GM19397 (cell line): ENCODE results near the gene SLC3A2.
"Not testable (repeated sequence)": the region's sequence is repeated elsewhere in the genome, so short reads cannot be mapped to it uniquely, and the experiment has no call there.

Source experiments
- ATAC-seq: cut with Tn5 transposase; IDR thresholded peaks from one replicate; pipeline ENCODE4 v1.9.1; 2021; ENCODE audit warnings: mild to moderate bottlenecking, moderate library complexity; ENCODE audit not compliant: unreplicated experiment

SLC3A2 gene

DNA sequence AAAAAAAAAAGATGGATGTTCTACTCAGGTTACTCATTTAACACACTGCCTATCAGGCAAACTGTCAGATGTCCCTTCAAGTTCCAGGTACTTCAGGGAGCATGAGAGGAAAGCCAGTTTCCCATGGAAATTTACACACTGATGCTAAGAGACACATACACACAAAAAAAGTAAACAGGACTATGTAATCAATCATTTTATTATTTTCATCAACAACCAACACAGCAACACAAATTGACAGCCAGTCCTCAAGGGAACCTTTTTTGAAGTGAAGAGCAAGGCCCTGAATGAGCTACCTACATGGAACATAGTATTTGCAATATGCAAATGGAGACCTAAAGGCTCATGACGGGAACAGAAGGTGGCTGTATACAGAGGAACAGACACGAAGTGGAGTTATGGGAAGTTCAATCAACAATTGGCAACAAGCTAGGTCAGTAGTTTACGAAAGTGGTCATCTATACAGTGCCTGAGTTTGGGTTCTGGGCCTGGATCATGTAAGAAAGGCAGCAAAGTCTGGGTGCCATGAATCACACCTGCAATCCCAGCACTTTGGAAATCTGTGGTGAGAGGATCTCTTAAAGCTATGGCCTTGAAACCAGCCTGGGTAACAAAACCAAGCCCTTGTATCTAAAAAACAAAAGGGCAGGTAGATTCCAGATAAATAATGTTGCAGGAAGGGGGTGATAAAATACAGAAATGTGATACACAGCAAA lies 28.7 kb upstream of the SLC3A2 start:
- no peak for ATAC-seq

DNA sequence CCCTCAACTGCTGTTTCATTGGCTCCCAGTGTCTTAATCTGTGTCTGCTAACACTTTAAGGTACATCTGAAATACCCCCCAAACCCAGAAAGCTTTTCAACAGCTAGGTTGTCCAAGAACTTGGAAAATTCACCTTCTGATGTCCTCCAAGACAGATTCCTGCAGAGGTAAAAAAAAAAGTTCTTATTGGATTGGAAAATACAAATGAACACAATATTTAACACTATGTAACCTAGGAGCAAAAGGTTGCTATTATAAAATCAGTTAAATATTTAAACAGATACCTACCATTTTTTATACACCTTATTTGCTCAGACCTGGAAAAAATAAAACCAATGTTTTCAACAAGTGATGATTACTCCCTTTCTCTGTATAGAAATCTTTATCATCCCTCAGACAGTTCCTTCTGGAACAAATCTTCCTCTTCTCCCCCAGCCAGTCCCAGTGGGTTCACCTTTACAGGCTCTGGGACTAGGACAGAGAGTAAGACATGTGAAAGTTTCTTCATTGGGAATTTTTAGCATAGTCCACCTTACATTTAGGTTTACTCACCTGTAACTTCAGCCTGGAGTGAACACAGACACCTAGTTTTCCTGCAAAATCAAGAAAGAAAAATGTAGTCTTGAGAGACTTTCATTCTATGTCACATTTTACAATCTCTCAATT lies 28.0 kb upstream of the SLC3A2 start:
- no peak for ATAC-seq

DNA sequence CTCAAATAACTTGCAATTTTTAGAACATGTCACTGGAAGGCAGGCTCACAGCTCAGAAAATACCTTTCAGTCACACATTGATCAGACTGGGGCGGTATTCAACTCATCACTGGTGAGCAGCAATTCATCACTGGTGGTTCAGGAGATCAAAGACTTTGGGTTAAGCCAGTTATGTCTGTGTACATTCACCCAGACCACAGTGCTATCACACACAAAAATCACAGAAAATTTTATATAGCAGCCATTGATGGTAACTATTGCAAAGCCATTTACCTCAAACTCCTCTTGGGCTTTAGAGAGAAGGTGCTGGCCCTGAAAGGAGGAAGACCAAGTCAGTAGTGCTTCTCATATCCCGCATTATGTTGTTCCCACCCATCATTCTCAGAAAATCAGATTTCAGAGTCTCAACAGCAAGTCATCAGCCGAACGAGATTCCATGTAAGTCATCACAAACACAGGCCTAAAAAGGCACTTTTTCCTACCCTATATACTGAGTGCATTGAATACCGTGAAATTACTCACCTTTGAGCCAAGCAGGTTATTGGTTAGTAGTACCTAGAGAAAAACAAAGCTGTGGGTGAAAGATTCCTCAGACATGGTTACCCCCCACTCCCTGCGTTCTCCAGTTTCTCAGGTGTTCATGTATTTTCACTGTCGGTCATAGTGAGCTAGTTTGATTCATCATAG lies 27.3 kb upstream of the SLC3A2 start:
- no peak for ATAC-seq

DNA sequence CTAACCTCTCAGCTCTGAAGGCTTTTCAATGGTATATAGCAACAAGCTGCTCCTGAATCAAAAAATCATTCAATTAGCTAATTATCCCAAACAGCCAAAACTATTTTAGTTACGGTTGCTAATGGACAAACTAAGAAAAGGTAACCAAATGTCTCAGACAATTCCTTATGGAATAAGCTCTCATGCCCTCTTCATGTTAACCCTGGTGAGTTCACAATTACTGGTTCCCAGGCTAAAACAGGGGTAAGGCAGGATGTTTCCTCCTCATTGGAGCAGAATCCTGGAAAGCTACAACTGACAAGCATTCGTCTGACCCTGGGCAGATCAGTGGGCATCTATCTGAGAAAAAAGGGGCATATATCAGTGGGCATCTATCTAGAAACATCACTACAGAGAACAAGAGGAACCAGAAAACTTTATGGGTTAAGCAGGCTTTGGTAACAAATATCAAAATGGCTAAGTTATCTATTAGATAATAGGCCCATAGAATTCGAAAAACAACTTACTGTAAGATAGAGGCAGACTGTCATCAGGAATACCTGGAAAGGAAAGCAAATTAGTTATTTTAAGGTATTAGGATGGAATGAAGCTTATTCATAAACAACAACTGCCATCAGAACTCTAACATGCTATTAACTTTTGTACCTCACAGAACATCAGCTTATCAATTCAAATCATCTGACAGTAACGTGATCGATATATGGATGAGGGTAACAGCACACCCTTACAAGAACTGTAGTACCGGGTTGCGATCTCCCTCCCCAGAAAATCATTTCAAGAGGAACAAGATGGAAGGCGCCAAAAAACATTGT lies 26.5 kb upstream of the SLC3A2 start:
- ATAC-seq, result no peak

DNA sequence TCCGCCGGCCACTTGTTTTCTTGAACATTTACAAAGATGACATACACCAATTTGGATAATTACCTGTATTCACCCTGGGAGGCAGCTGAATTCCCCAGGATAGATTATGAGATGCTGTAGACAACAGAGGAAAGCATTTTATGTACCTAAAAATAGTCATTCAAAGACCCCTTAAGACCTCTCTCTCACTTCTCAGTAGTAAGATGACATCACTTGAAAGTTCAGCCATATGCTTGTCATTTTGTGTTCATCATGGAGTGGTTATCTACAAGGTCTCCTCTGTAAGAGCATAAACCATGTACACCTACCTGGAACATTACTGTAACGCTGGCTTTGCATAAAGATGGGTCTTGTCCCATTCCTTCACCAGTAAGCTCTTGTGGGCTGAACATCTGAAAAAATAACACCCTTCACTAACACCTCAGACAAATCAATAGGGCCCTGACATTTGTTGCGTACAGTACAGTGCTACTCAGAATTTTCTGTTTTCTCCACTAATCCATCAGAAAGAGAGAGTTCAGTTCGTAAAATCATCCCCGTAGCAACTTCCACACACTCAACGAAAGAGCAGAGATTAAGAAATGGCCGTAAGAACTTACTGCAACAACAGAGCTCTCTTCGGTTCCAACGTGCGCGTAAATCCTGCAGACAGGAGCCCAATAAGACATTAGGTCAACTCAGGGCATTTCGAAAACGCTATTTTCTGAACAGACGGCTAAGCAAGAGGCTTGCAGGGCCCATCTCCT lies 25.7 kb upstream of the SLC3A2 start:
- no peak for ATAC-seq

DNA sequence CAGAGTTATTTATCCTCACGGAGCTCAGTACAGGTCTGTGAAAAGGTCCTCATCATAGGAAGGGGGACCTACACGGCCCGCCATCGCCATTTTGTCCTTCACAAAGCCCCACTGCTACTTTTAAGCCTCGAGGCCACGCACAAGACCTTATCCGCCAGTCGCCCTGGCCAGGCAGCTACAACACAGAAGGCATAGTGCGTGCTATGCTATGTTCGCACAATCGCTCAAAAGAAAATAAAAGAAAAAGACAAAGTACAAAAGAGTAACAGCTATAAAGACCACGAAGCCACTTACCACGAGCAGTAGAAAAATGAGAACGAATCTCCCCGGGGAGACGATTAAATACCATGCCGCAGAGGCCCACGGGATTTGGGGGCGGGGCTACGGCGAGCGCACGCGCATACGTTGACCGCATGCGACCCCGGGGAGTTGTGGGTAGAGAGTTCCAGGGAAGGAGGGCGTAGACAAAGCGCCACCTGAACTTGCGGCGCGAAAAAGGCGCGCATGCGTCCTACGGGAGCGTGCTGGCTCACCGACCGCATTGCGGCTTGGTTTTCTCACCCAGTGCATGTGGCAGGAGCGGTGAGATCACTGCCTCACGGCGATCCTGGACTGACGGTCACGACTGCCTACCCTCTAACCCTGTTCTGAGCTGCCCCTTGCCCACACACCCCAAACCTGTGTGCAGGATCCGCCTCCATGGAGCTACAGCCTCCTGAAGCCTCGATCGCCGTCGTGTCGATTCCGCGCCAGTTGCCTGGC lies 24.9 kb upstream of the SLC3A2 start:
- peak; percentile 90 for ATAC-seq

DNA sequence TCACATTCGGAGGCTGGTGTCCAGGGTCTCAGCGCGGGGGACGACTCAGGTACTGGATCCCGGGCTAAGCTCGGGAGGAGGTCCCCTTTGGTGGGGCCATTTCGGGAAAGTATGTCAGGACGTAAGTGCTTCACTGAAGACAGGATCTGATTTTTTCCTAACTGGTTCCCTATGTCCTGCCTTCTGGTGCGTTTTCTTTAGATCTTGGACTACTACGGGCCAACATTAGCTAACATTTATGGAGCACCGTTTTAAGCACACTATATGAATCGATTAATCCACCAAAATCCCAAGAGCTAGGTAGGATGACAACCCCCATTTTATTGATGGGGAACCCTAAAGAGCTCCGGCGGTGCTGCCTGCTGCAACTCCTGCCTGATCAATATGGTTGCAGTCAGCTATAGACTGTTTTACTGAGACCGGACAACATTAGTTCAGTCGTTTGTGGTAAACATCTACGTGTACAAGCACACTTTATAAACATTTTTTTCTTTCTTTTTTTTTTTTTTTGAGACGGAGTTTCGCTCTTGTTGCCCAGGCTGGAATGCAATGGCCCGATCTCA lies 24.3 kb upstream of the SLC3A2 start:
- no peak for ATAC-seq

DNA sequence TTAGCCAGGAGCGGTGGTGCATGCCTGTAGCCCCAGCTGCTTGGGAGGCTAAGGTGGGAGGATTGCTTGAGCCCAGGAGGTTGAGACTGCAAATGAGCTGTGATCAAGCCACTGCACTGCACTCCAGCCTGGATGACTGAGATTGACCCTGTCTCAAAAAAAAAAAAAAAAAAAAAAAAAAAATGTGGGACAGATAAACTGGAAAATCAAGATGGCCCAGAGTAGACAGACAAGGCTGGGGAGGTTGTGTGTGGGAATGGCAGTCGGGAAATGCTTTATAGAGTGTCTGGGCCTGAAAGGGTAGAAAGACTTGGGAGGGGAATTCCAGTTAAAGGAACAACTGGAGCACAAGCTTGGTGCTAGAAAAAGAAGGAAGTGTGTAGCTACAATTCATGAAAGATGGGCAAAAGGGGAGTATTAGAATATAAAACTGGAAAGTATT lies 23.1 kb upstream of the SLC3A2 start:
- no peak for ATAC-seq

DNA sequence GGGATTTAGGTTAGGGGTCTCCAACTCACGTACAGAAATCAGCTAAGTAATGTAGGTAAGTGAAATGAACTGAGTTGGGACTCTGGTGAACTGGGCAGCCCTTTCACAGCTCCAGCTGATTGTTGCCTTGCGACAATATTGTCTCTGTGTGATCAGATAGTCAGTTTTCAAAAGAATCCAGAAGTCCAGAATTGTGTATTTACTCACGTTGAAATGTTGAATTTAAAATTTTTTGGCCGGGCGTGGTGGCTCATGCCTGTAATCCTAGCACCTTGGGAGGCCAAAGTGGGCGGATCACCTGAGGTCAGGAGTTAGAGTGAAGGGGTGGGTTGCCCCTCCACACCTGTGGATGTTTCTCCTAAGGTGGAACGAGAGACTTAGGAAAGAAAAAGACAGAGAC lies 22.5 kb upstream of the SLC3A2 start:
- ATAC-seq, result no peak

DNA sequence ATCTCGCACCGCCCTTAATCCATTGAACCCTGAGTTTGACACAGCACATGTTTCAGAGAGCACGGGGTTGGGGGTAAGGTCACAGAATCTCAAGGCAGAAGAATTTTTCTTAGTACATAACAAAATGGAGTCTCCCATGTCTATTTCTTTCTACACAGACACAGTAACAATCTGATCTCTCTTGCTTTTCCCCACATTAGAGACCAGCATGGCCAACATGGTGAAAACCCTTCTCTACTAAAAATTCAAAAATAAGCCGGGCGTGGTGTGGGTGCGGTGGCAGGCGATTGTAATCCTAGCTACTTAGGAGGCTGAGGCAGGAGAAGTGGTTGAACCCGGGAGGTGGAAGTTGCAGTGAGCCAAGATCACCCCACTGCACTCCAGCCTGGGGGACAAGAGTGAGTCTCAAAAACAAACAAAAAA lies 21.4 kb upstream of the SLC3A2 start:
- not testable (repeated sequence) for ATAC-seq

DNA sequence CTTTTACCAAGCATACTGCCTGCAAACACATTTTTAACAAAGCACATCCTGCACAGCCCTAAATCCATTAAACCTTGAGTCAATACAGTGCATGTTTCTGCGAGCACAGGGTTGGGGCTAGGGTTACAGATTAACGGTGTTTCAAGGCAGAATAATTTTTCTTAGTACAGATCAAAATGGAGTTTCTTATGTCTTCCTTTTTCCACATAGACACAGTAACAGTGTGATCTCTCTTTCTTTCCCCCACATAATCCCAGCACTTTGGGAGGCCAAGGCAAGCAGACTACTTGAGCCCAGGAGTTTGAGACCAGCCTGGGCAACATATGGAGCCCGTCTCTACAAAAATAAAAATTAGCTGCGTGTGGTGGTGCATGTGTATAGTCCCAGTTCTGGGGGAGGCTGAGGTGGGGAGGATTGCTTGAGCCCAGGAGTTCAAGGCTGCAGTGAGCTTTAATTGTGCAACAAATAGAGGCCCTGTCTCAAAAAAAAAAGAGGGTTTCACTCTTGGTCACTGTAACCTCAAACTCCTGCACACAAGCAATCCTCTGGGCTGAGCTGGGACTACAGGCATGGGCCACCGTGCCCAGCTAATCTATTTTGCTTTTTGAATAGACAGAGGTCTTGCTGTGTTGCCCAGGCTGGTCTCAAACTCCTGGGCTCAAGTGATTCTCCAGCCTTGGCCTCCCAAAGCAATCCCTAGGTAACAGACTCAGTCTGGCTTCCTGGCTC lies 19.7 kb upstream of the SLC3A2 start:
- no peak for ATAC-seq

DNA sequence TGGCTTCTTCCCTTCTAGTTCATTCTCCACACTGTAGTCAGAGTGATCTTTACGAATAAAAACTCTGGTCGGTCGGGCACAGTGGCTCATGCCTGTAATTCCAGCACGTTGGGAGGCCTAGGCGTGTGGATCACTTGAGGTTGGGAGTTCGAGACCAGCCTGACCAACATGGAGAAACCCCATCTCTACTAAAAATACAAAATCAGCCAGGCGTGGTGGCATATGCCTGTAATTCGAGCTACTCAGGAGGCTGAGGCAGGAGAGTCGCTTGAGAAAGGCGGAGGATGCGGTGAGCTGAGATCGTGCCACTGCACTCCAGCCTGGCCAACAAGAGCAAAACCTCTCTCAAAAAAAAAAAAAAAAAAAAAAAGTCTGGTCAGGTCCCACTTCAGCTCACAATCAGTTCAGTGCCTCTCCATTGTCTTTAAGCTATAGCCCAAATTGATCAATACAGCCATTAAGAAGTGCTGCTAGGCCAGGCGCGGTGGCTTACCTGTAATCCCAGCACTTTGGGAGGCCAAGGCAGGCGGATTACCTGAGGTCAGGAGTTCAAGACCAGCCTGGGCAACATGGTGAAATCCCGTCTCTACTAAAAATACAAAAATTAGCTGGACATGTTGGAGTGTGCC lies 19.0 kb upstream of the SLC3A2 start:
- not testable (repeated sequence) for ATAC-seq

DNA sequence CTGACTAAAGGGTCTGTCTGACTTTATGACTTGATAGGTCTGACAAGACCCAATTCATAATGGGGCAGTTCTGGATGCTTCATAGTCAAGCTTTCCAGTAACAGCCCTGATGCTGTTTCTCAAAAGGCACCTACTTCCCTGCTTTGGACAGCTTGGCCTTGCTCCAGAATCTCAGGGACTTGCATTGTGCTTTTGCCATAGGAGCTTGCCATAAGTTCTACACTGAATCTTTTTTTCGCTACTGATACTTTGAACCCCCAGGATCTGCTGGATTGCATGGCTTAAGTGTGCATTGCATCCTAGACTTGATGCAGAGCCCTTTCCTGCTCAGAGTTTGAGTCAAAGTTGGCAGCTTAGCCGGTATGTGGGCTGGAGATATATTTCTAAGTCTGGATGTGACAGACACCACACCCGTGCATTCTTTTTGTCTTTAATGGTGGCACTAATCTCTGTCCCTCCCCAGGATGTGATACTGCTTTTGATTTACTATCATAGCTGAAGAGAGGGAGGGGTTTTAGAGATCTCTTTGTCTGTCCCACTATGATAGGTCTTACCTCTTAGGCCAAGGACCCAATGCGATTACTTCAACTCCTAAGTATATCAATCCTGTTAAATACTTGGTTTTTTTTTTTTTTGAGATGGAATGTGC lies 16.9 kb upstream of the SLC3A2 start:
- ATAC-seq, result no peak

DNA sequence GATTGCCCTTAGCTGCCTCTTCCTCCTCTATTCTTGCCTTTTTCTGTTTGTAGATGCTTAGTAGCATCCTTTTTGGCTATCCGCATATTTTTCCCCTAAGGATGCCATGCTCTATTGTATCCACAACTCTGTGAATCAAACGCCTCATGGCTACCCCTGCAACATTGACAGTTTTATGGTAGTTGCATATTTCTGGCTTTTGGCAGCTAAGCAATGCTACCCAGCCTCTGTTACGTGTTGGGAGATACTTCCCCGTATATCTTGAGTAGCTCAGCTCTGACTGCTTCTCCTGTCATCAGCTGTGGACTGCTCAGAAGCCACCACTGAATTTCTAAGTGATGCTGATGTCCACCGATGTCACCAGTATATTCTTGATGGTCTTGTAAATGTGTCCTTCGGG lies 15.1 kb upstream of the SLC3A2 start:
- no peak for ATAC-seq

DNA sequence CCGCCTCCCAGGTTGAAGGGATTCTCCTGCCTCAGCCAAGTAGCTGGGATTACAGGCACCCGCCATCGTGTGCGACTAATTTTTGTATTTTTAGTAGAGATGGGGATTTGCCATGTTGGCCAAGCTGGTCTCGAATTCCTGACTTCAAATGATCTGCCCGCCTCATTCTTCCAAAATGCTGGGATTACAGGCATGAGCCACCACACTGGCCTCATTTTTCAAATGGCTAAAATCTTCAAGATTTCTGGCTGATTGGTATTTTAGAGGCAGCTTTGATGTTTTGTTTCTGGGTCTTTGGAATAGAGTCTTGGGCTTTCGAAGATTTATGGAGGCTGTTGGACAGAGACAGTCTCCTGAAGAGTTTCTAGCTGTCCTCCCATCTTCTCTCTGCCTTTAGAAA lies 5.8 kb upstream of the SLC3A2 start:
- no peak for ATAC-seq

DNA sequence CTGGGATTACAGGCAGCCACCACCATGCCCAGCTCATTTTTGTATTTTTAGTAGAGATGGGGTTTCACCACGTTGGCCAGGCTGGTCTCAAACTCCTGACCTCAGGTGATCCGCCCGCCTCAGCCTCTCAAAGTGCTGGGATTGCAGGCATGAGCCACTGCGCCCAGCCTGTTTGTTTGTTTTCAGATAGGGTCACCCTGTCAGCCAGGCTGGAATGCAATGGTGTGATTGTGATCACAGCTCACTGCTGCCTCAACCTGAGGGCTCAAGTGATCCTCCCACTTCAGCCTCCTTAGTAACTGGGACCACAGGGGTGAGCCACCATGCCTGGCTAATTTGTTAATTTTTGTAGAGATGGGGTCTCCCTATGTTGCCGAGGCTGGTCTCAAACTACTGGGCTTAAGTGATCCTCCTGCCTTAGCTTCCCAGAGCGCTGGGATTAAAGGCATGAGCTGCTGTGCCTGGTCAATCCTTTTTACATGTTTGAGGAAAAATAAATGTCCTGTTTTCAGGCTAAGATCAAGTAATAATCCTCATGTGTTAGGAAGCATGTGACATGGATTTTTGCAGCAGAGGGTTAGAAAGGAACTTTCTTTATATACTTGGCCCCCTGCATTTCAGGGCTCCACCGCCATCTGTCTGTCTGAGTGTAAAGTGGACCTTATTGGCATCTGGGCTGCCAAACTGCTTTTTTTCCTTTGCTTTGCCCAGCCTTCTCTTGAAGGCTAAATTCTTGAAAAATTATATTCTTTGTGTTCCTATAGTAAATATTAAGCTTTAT lies 4.8 kb upstream of the SLC3A2 start:
- ATAC-seq, result no peak

DNA sequence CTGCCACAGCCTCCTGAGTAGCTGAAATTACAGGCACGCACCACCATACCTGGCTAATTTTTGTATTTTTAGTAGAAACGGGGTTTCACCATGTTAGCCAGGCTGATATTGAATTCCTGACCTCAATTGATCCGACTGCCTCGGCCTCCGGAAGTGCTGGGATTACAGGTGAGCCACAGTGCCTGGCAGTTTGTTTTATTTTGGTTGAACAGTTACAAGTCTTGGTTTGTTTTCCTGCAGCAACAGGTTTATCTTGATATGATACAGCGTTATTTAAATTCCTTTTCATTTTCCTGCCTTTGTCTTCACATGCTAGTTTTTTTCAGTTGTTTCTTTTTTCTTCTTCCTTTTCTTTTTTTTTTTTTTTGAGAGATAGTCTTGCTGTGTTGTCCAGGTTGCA lies 4.0 kb upstream of the SLC3A2 start:
- ATAC-seq, result no peak
